ENCODE measurements around the gene TPI1.

TPI1 gene

DNA sequence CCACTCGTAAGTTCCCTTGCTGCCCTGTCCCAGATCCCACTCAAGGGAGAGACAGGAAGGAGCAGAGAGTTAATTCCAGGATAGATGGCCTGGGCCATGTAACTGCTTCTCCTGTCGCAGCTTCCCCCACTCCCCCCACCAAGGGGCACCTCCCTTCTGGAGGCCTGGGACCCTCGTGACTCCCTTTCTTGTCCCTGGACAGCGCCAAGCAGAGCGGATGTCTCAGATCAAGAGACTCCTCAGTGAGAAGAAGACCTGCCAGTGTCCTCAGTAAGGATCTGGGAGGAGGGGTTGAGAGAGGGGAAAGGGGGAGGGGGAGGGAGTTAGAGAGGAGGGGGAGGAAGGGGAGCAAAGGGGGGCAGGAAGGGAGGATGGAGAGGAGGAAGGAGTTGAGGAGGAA lies 48.7 kb upstream of the TPI1 start:
- Histone ChIP-seq H3K27ac (ENCODE audit: low read depth, low read length, poor library complexity, severe bottlenecking) (no peak overlapping the region), H3K27me3 (ENCODE audit: insufficient read depth, low read length) (peaks cover 4% of the 10 kb centered on the region; the same call in 1 of the 2 replicates), H3K4me1 (ENCODE audit: insufficient read depth, low read length, severe bottlenecking) (no peaks in the 10 kb centered on the region), H3K9me2 (ENCODE audit: low read depth, low read length) (no peaks in the 10 kb centered on the region), H3K4me3 (ENCODE audit: low read depth, low read length, poor library complexity, severe bottlenecking) (no peak overlapping the region), H2AFZ (ENCODE audit: low read length) (no peak overlapping the region), H4K20me1 (ENCODE audit: insufficient read depth, low read length) (no peaks in the 10 kb centered on the region), H3F3A (ENCODE audit: insufficient read depth, low read length) (no peaks in the 10 kb centered on the region), H3K79me2 (ENCODE audit: insufficient read depth, low read length) (no peaks in the 10 kb centered on the region), H3K4me2 (ENCODE audit: low read length) (no peak overlapping the region), H3K36me3 (ENCODE audit: insufficient read depth, low read length) (no peaks in the 10 kb centered on the region), H3K9ac (ENCODE audit: low read length) (no peak overlapping the region), H3K9me3 (ENCODE audit: low read length) (no peaks in the 10 kb centered on the region)
- TF ChIP-seq, protein P1, sequence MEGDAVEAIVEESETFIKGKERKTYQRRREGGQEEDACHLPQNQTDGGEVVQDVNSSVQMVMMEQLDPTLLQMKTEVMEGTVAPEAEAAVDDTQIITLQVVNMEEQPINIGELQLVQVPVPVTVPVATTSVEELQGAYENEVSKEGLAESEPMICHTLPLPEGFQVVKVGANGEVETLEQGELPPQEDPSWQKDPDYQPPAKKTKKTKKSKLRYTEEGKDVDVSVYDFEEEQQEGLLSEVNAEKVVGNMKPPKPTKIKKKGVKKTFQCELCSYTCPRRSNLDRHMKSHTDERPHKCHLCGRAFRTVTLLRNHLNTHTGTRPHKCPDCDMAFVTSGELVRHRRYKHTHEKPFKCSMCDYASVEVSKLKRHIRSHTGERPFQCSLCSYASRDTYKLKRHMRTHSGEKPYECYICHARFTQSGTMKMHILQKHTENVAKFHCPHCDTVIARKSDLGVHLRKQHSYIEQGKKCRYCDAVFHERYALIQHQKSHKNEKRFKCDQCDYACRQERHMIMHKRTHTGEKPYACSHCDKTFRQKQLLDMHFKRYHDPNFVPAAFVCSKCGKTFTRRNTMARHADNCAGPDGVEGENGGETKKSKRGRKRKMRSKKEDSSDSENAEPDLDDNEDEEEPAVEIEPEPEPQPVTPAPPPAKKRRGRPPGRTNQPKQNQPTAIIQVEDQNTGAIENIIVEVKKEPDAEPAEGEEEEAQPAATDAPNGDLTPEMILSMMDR (IDR thresholded peaks at IDR 0.05; ENCODE audit: low read length), result no peak
- TF ChIP-seq EZH2 (IDR thresholded peaks at IDR 0.05; ENCODE audit: borderline replicate concordance, low read length), result no peak

DNA sequence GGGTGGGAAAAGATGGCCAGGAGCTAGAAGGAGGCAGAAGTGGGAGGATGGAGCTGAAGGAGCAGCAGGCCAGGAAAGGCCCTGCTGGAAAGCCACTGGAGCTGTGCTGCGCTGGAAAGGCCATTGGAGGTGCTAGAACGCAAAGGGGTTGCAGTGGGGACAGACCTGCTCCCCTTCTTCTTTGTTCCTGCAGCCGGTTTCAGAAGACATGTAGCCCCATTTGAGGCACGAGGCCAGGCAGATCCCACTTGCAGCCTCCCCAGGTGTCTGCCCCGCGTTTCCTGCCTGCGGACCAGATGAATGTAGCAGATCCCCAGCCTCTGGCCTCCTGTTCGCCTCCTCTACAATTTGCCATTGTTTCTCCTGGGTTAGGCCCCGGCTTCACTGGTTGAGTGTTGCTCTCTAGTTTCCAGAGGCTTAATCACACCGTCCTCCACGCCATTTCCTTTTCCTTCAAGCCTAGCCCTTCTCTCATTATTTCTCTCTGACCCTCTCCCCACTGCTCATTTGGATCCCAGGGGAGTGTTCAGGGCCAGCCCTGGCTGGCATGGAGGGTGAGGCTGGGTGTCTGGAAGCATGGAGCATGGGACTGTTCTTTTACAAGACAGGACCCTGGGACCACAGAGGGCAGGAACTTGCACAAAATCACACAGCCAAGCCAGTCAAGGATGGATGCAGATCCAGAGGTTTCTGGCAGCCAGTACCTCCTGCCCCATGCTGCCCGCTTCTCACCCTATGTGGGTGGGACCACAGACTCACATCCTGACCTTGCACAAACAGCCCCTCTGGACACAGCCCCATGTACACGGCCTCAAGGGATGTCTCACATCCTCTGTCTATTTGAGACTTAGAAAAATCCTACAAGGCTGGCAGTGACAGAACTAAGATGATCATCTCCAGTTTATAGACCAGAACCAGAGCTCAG lies 48.0 kb upstream of the TPI1 start:
- Histone ChIP-seq H3K9me3 (ENCODE audit: low read length) (no peaks in the 10 kb centered on the region), H3K27ac (ENCODE audit: low read depth, low read length, poor library complexity, severe bottlenecking) (no peak overlapping the region), H3K27me3 (ENCODE audit: insufficient read depth, low read length) (peaks cover 4% of the 10 kb centered on the region; the same call in 1 of the 2 replicates), H3F3A (ENCODE audit: insufficient read depth, low read length) (no peaks in the 10 kb centered on the region), H2AFZ (ENCODE audit: low read length) (no peak overlapping the region), H3K4me1 (ENCODE audit: insufficient read depth, low read length, severe bottlenecking) (no peaks in the 10 kb centered on the region), H3K4me3 (ENCODE audit: low read depth, low read length, poor library complexity, severe bottlenecking) (no peak overlapping the region), H3K9me2 (ENCODE audit: low read depth, low read length) (no peaks in the 10 kb centered on the region), H3K9ac (ENCODE audit: low read length) (no peak overlapping the region), H3K79me2 (ENCODE audit: insufficient read depth, low read length) (no peaks in the 10 kb centered on the region), H3K4me2 (ENCODE audit: low read length) (no peak overlapping the region), H4K20me1 (ENCODE audit: insufficient read depth, low read length) (no peaks in the 10 kb centered on the region), H3K36me3 (ENCODE audit: insufficient read depth, low read length) (no peaks in the 10 kb centered on the region)
- TF ChIP-seq, protein P1 (IDR thresholded peaks at IDR 0.05; ENCODE audit: low read length), result no peak
- TF ChIP-seq EZH2 (IDR thresholded peaks at IDR 0.05; ENCODE audit: borderline replicate concordance, low read length), result no peak

DNA sequence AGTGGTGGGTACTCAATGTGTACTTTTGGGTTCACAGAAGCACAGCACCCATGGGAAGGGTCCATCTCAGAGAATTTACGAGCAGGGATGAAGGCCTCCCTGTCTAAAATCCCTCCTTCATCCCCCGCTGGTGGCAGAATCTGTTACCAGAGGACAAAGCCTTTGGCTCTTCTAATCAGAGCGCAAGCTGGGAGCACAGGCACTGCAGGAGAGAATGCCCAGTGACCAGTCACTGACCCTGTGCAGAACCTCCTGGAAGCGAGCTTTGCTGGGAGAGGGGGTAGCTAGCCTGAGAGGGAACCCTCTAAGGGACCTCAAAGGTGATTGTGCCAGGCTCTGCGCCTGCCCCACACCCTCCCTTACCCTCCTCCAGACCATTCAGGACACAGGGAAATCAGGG lies 47.2 kb upstream of the TPI1 start:
- Histone ChIP-seq H3K9me2 (ENCODE audit: low read depth, low read length) (no peaks in the 10 kb centered on the region), H3K4me3 (ENCODE audit: low read depth, low read length, poor library complexity, severe bottlenecking) (no peak overlapping the region), H3F3A (ENCODE audit: insufficient read depth, low read length) (no peaks in the 10 kb centered on the region), H3K4me1 (ENCODE audit: insufficient read depth, low read length, severe bottlenecking) (no peaks in the 10 kb centered on the region), H3K27me3 (ENCODE audit: insufficient read depth, low read length) (peaks cover 6% of the 10 kb centered on the region; the same call in 1 of the 2 replicates), H4K20me1 (ENCODE audit: insufficient read depth, low read length) (no peaks in the 10 kb centered on the region), H3K79me2 (ENCODE audit: insufficient read depth, low read length) (no peaks in the 10 kb centered on the region), H3K4me2 (ENCODE audit: low read length) (no peak overlapping the region), H3K9ac (ENCODE audit: low read length) (no peak overlapping the region), H3K9me3 (ENCODE audit: low read length) (no peaks in the 10 kb centered on the region), H3K36me3 (ENCODE audit: insufficient read depth, low read length) (no peaks in the 10 kb centered on the region), H2AFZ (ENCODE audit: low read length) (no peak overlapping the region), H3K27ac (ENCODE audit: low read depth, low read length, poor library complexity, severe bottlenecking) (no peak overlapping the region)
- TF ChIP-seq, protein P1 (IDR thresholded peaks at IDR 0.05; ENCODE audit: low read length), result no peak
- TF ChIP-seq EZH2 (IDR thresholded peaks at IDR 0.05; ENCODE audit: borderline replicate concordance, low read length), result no peak

Data from OCI-LY1 (cell line).